Suprapubic skin (tissue), 4 donors: ENCODE results near the gene SDHA. TPM values are rescaled to one million over a fixed set of nuclear protein-coding genes. Genes with fewer than 3 reads are reported as not detected.
A peak's percentile ranks its signal among the peaks of the same experiment; 100 is the strongest.
"Not testable (repeated sequence)": the region's sequence is repeated elsewhere in the genome, so short reads cannot be mapped to it uniquely, and the experiment has no call there.

Experiments used
- DNase-seq, 2 donors: peaks; one replicate each; pipeline ENCODE4 v3.0.0-alpha.2; 2019; ENCODE audit warnings: low spot score in 2 of 2
- H3K27ac ChIP-seq: fragments of 200-600 bp; sonication (generic); one replicate; pipeline ENCODE4 v1.5.1; 2019
- H3K27me3 ChIP-seq: fragments of 200-600 bp; sonication (generic); one replicate; pipeline ENCODE4 v1.5.1; 2019
- H3K36me3 ChIP-seq: fragments of 200-600 bp; sonication (generic); one replicate; pipeline ENCODE4 v1.5.1; 2019
- H3K4me1 ChIP-seq: fragments of 200-600 bp; sonication (generic); one replicate; pipeline ENCODE4 v1.5.1; 2019
- H3K4me3 ChIP-seq: fragments of 200-600 bp; sonication (generic); one replicate; pipeline ENCODE4 v1.5.1; 2019; ENCODE audit warnings: mild to moderate bottlenecking
- H3K9me3 ChIP-seq: fragments of 200-600 bp; sonication (generic); one replicate; pipeline ENCODE4 v1.5.1; 2019
- CTCF ChIP-seq, 2 donors: fragments of 200-600 bp in 1 of 2; fragments of 450-650 bp in 1 of 2; sonication (generic) in 1 of 2; IDR thresholded peaks; one replicate each; pipeline ENCODE4 v1.5.1; 2016 to 2019; ENCODE audit warnings: antibody characterized with exemption in 2 of 2, mild to moderate bottlenecking in 1 of 2, moderate library complexity in 1 of 2
- EP300 ChIP-seq: sonication (generic); formaldehyde crosslinking; IDR thresholded peaks from one replicate; pipeline ENCODE4 v1.6.1; 2017; ENCODE audit warnings: antibody characterized with exemption
- POLR2A ChIP-seq, 2 donors: fragments of 450-650 bp; IDR thresholded peaks; one replicate each; pipeline ENCODE4 v1.6.1; 2017; ENCODE audit warnings: antibody characterized with exemption in 2 of 2, mild to moderate bottlenecking in 2 of 2, moderate library complexity in 2 of 2
- POLR2AphosphoS5 ChIP-seq, 3 donors: sonication (generic); formaldehyde crosslinking; IDR thresholded peaks; one replicate each; pipeline ENCODE4 v1.6.1; 2017; ENCODE audit warnings: antibody characterized with exemption in 3 of 3
- WGBS: methylation state at CpG from one replicate; pipeline ENCODE4 v1.1.5; 2018; 5-methylcytosine and 5-hydroxymethylcytosine counted together
- total RNA-seq, 4 donors: library from RNA; depleted of rRNA; stranded (reverse); fragments of >200 nt; gene quantifications; one replicate each; pipeline ENCODE4 v1.1.0, GENCODE V29; 2016

The SDHA gene
- 10 to 100 TPM; 51.5 to 80.2 (median 68.7) TPM for total RNA-seq

DNA sequence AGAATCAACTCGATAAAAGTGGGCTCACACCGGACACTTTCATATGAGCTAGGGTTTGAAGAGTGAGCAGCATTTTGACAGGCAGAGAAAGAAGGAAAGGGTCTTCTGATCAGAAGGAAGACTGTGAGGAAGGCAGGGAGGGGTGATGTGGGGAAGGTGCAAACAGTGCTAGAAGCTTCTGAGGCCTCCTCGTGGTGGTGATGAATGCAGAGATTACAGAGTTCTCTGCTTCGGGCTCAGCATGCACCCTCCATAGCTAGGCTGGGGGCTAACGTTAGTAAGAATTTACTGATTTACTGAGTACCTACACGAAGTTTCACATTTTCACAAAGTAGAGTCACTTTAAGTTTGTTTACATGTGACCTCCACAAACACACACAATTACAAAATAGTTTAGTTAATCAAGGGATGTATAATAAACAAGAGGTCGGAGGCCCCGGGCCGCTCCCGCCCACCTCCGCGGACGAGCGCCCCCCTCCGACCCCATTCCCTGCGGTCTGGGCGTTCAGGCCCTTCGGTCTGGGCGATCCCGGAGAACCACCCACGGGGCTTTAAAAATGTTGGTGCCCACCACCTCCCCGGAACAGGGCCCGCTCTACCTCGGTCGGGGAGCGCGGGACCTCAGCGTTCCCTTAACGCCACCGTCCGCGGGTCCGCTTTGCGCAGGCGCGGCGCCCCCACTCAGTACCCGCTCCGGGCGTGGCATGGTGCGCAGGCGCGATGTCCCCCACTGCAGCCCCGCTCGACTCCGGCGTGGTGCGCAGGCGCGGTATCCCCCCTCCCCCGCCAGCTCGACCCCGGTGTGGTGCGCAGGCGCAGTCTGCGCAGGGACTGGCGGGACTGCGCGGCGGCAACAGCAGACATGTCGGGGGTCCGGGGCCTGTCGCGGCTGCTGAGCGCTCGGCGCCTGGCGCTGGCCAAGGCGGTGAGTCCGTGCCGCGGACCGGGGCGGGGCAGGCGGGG lies at the start of gene SDHA, which contains the start of gene CCDC127:
Gene SDHA (plus strand): TSS at position 827 of the 963 bp plus-strand sequence. CDS start 36 bp downstream, at position 863.
Gene CCDC127 (minus strand): TSS at position 660 of the 963 bp plus-strand sequence. CDS start 1,304 bp downstream, outside the sequence.
- WGBS: 2% methylated on average over 21 of the region's 75 CpGs
- not testable (repeated sequence) for H3K36me3 ChIP-seq, H3K27me3 ChIP-seq, H3K9me3 ChIP-seq
- Histone ChIP-seq H3K4me1 (peaks cover 45% of the 10 kb centered on the region), H3K4me3 (peak within 1 kb of the TSS; percentile 100), H3K27ac (peak within 1 kb of the TSS; percentile 94)
- peak in 1 of 2 donors; percentile 88 for TF ChIP-seq POLR2A (IDR thresholded peaks at IDR 0.05)
- peak in 1 of 2 donors; percentile 7 for TF ChIP-seq CTCF (IDR thresholded peaks at IDR 0.05)
- TF ChIP-seq POLR2AphosphoS5 (IDR thresholded peaks at IDR 0.05): peak in 1 of 3 donors; percentile 77
- peak; percentile 97 for DNase-seq

- no peaks in the 10 kb centered on the region for H3K9me3 ChIP-seq
- peaks cover 15% of the 10 kb centered on the region for H3K27me3 ChIP-seq
- TF ChIP-seq POLR2AphosphoS5 (IDR thresholded peaks at IDR 0.05) (no peak), EP300 (no peak), CTCF (IDR thresholded peaks at IDR 0.05) (no peak), POLR2A (IDR thresholded peaks at IDR 0.05) (no peak)
- peak; percentile 78 to 80 for DNase-seq
- H3K36me3 ChIP-seq: no peaks in the 10 kb centered on the region
- H3K27ac ChIP-seq: no peak overlapping the region
- WGBS: 78% methylated on average over 22 of the region's 32 CpGs
- no peak overlapping the region for H3K4me3 ChIP-seq
- H3K4me1 ChIP-seq: no peaks in the 10 kb centered on the region
Observed at GRCh38 chr5:169071-169727, 48.9 kb upstream of the SDHA start.

- 78% methylated on average over 8 of the region's 12 CpGs for WGBS
- no peak overlapping the region for H3K27ac ChIP-seq
- no peaks in the 10 kb centered on the region for H3K4me1 ChIP-seq
- H3K9me3 ChIP-seq: no peaks in the 10 kb centered on the region
- no peaks in the 10 kb centered on the region for H3K36me3 ChIP-seq
- TF ChIP-seq EP300: no peak
- TF ChIP-seq CTCF (IDR thresholded peaks at IDR 0.05): no peak
- TF ChIP-seq POLR2AphosphoS5 (IDR thresholded peaks at IDR 0.05): no peak
- TF ChIP-seq POLR2A (IDR thresholded peaks at IDR 0.05): no peak
- H3K27me3 ChIP-seq: peaks cover 16% of the 10 kb centered on the region
- DNase-seq: no peak
- no peak overlapping the region for H3K4me3 ChIP-seq
Observed at GRCh38 chr5:169728-170094, 48.4 kb upstream of the SDHA start.

DNA sequence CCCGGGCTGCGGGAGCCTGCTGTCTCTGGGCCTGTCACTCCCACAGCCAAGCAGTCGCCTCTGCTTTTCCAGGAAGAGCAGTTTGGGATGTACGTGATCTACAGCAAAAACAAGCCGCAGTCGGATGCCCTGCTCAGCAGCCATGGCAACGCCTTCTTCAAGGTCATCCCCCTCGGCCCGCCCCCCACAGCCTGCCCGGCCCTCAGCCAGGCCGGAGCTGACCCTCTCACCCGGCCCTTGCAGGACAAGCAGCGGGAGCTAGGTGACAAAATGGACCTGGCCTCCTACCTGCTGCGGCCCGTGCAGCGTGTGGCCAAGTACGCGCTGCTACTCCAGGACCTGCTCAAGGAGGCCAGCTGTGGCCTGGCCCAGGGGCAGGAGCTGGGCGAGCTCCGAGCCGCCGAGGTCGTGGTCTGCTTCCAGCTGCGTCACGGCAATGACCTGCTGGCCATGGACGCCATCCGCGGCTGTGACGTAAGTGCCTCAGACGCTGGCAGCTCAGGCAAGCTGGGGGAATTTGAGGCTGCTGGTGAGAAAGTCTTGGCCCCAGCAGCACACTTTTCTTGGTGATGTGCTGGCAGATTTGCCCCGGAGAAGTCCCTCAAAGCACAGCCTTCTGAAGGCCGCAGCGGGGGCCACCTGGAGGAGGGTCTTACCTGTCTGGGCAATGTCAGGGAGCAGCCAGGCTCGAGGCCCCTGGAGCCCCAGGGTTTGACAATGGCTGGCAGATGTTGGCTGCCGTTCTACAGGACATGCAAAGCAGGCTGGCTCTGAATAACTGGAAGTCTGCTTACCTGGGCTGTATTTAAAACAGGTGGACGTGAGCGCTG lies 46.9 kb upstream of the SDHA start:
- Histone ChIP-seq H3K4me1 (no peaks in the 10 kb centered on the region), H3K36me3 (no peaks in the 10 kb centered on the region), H3K27me3 (peaks cover 19% of the 10 kb centered on the region), H3K9me3 (no peaks in the 10 kb centered on the region), H3K4me3 (no peak overlapping the region), H3K27ac (no peak overlapping the region)
- 83% methylated on average over 30 of the region's 37 CpGs for WGBS
- DNase-seq: peak; percentile 49 to 73
- TF ChIP-seq POLR2AphosphoS5 (IDR thresholded peaks at IDR 0.05) (no peak), EP300 (no peak), POLR2A (IDR thresholded peaks at IDR 0.05) (no peak), CTCF (IDR thresholded peaks at IDR 0.05) (no peak)
